NCI-H345 treated with DMSO at 0.1 percent for 48 hours (cell line): ENCODE results near the gene BZW2.

Source experiments
- DNase-seq: peaks from one replicate; lab custom pipeline; 2025; ENCODE audit not compliant: unreplicated experiment; lab: John Stamatoyannopoulos, UW

BZW2 gene

GRCh38 chr7:16712916-16713315 is 66.9 kb downstream of the BZW2 start:
- no peak for DNase-seq

GRCh38 chr7:16715928-16716327 is 69.9 kb downstream of the BZW2 start:
- no peak for DNase-seq

GRCh38 chr7:16718111-16718656 is 72.2 kb downstream of the BZW2 start:
- no peak for DNase-seq

- DNase-seq: no peak
Measured at GRCh38 chr7:16719699-16720098, 73.7 kb downstream of the BZW2 start.

- no peak for DNase-seq
Measured at GRCh38 chr7:16721541-16721940, 75.6 kb downstream of the BZW2 start.

GRCh38 chr7:16724344-16724743 is 78.4 kb downstream of the BZW2 start:
- DNase-seq: no peak

GRCh38 chr7:16726189-16726588 is 80.2 kb downstream of the BZW2 start:
- DNase-seq: no peak

GRCh38 chr7:16727736-16728135 is 81.8 kb downstream of the BZW2 start:
- no peak for DNase-seq

GRCh38 chr7:16728811-16729210 is 82.8 kb downstream of the BZW2 start:
- DNase-seq: no peak

GRCh38 chr7:16729541-16729940 is 83.6 kb downstream of the BZW2 start:
- no peak for DNase-seq

GRCh38 chr7:16730937-16731336 is 85.0 kb downstream of the BZW2 start:
- DNase-seq: no peak

GRCh38 chr7:16732828-16733227 is 86.8 kb downstream of the BZW2 start:
- DNase-seq: no peak

GRCh38 chr7:16734148-16734726 is 88.3 kb downstream of the BZW2 start:
- no peak for DNase-seq

GRCh38 chr7:16735020-16735419 is 89.0 kb downstream of the BZW2 start:
- DNase-seq: no peak

GRCh38 chr7:16738011-16738688 is 92.2 kb downstream of the BZW2 start:
- no peak for DNase-seq

- DNase-seq: no peak
Measured at GRCh38 chr7:16739863-16740622, 94.1 kb downstream of the BZW2 start.

- DNase-seq: no peak
Measured at GRCh38 chr7:16740623-16740953, 94.6 kb downstream of the BZW2 start.

- DNase-seq: no peak
Measured at GRCh38 chr7:16740996-16741395, 95.0 kb downstream of the BZW2 start.

GRCh38 chr7:16741676-16742075 is 95.7 kb downstream of the BZW2 start:
- DNase-seq: no peak

GRCh38 chr7:16742547-16742946 is 96.6 kb downstream of the BZW2 start:
- DNase-seq: no peak

- DNase-seq: no peak
Measured at GRCh38 chr7:16743236-16743635, 97.3 kb downstream of the BZW2 start.
